GM10266 (cell line): Measurements from ENCODE around the gene RBMX.

Experiments
- DNase-seq: peaks from one replicate; pipeline ENCODE4 v3.0.0; 2012; ENCODE audit errors: extremely low spot score
- TF ChIP-seq, protein P1 (sequence below): IDR thresholded peaks from 2 replicates; pipeline ENCODE4 v1.5.1; 2012; ENCODE audit warnings: mild to moderate bottlenecking, low read depth; ENCODE audit not compliant: control insufficient read depth, insufficient read depth; ENCODE audit errors: missing control alignments

RBMX gene

DNA sequence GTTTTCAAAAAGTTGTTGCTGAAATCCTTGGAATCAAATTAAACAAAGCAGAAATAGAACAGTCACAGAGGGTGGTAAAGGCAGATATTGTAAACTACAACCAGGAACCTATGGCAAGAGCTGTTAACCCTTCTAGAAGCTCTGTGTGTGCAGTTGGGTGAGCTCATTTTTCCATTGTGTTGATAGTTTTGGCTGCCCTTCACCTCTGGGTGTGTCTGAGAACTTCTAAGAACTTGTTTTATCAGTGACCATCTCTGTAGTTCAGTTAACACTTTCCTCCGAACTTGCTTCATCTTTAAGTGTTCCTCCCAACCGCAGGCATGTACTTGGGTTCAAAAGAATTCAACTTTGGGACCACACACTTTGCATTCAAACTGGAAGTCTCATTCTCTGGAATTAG lies 32.7 kb downstream of the RBMX start:
- TF ChIP-seq, protein P1, sequence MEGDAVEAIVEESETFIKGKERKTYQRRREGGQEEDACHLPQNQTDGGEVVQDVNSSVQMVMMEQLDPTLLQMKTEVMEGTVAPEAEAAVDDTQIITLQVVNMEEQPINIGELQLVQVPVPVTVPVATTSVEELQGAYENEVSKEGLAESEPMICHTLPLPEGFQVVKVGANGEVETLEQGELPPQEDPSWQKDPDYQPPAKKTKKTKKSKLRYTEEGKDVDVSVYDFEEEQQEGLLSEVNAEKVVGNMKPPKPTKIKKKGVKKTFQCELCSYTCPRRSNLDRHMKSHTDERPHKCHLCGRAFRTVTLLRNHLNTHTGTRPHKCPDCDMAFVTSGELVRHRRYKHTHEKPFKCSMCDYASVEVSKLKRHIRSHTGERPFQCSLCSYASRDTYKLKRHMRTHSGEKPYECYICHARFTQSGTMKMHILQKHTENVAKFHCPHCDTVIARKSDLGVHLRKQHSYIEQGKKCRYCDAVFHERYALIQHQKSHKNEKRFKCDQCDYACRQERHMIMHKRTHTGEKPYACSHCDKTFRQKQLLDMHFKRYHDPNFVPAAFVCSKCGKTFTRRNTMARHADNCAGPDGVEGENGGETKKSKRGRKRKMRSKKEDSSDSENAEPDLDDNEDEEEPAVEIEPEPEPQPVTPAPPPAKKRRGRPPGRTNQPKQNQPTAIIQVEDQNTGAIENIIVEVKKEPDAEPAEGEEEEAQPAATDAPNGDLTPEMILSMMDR, result no peak
- no peak for DNase-seq

DNA sequence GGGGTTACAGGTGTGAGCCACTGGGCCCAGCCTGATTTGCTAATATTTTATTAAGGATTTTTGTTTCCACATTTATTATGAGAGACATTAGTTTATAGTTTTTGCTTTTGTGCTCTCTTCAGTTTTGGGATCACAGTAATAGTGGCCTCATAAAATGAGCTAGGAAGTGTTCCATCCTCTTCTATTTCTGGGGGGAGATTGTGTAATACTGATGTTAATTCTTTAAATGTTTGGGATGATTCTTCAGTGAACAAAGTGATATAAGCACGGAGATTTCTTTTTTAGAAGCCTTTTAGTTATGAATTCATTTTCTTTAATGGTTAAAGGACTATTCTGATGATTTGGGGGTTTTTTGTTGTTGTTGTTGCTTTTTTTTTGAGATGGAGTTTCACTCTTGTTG lies 41.3 kb downstream of the RBMX start:
- TF ChIP-seq, protein P1, result no peak
- no peak for DNase-seq

DNA sequence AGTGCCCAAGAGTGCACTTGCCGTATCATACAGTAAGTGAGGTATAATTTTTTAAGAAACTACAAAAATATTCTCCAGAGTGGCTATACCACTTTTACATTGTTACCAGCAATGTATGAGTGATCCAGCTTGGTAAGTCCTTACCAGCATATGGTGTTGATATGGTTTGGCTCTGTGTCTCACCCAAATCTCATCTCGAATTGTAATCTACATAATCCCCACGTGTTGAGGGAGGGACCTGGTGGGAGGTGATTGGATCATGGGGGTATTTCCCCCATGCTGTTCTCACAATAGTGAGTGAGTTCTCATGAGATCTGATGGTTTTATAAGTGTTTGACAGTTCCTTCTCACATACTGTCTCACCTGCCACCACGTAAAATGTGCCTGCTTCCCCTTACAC lies 44.8 kb downstream of the RBMX start:
- TF ChIP-seq, protein P1, result no peak
- DNase-seq, result no peak

DNA sequence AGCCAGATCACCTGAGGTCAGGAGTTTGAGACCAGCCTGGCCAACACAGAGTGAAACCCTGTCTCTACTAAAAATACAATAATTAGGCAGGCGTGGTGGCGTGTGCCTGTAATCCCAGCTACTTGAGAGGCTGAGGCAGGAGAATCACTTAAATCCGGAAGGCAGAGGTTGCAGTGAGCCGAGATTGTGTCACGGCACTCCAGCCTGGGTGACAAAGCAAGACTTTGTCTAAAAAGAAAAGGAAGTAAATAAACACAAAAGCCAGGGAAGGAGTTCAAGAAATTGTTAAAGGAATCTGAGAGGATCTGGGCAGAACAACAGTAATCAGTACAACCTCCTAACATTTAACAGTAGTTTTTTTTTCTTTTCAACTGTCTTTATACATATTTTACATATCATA lies 51.1 kb downstream of the RBMX start:
- DNase-seq, result no peak
- TF ChIP-seq, protein P1, result no peak

DNA sequence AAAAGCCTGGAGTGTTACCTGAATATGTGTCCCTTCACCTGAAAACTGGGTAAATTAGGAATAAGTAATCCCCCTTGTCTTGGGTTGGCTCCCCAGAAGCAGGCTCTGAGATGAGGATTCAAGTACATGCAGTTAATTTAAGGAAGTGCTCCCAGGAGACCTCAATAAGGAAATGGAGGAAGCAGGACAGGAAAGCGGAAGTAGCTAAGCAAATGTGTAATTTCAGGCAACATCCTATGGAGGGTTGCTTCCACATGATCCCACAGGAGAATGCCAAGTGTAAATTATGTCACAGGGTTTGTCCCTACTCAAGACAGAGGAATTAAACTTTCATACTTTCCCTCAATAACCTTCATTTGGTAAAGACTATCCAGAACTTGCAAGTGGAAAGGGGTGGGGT lies 51.7 kb downstream of the RBMX start:
- TF ChIP-seq, protein P1, result no peak
- DNase-seq, result no peak

DNA sequence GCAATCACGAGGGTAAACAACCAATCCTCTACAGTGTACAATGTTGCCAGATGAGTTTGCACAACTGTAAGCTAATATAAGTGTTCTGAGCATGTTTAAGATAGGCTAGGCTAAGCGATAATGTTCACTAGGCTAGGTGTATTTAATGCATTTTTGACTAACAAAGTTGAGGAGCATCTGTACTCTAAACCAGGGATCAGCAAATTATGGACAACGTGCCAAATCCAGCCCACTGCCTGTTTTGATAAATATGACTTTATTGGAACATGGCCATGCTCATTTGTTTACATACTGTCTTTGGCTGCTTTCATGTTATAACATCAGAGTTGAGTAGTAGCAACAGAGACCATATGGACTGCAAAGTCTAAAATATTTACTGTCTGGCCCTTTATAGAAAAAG lies 53.5 kb downstream of the RBMX start:
- TF ChIP-seq, protein P1, result no peak
- DNase-seq, result no peak

DNA sequence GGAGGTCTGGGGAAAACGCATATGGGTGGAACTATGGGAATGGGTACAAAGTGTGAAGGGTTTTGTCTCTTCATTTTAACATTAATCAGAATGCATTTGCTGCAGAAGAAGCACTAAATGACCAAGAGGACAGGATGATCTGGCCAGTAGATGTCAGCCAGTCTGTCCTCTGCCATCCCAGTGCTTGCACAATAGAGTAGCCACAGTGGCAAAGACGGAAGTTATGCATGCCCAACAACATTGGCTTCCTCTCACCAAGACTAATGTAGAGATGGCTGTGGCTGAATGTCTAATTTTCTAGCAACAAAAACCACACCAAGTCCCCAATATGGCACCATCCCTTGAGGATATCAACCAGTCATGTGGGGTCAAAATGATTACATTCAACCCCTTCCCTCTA lies 54.8 kb downstream of the RBMX start:
- TF ChIP-seq, protein P1, result no peak
- DNase-seq, result no peak
